ENCODE measurements around the gene PLEKHA7.

PLEKHA7 gene

GRCh38 chr11:16784097-16784496 lies 230.1 kb downstream of the PLEKHA7 start:
- DNase-seq (ENCODE audit: extremely low read depth, low read depth), result no peak
- TF ChIP-seq CTCF (IDR thresholded peaks at IDR 0.05; ENCODE audit: low read depth, low read length, missing control alignments), result no peak
- H3K4me3 ChIP-seq (replicated peaks; ENCODE audit: low read depth, low read length), result no peak overlapping the region

GRCh38 chr11:16783321-16783801 lies 230.9 kb downstream of the PLEKHA7 start:
- no peak for TF ChIP-seq CTCF (IDR thresholded peaks at IDR 0.05; ENCODE audit: low read depth, low read length, missing control alignments)
- no peak for DNase-seq (ENCODE audit: extremely low read depth, low read depth)

GRCh38 chr11:16781936-16782919 lies 232.0 kb downstream of the PLEKHA7 start:
- DNase-seq (ENCODE audit: extremely low read depth, low read depth), result no peak
- no peak overlapping the region for H3K4me3 ChIP-seq (replicated peaks; ENCODE audit: low read depth, low read length)
- no peak for TF ChIP-seq CTCF (IDR thresholded peaks at IDR 0.05; ENCODE audit: low read depth, low read length, missing control alignments)

More at GRCh38 chr11:16783321-16783801, 230.9 kb downstream of the PLEKHA7 start:
- no peak overlapping the region for H3K4me3 ChIP-seq (replicated peaks; ENCODE audit: low read depth, low read length)

GRCh38 chr11:16780698-16781550 lies 233.3 kb downstream of the PLEKHA7 start:
- TF ChIP-seq CTCF (IDR thresholded peaks at IDR 0.05; ENCODE audit: low read depth, low read length, missing control alignments), result no peak
- no peak overlapping the region for H3K4me3 ChIP-seq (replicated peaks; ENCODE audit: low read depth, low read length)
- no peak for DNase-seq (ENCODE audit: extremely low read depth, low read depth)

- no peak for DNase-seq (ENCODE audit: extremely low read depth, low read depth)
- TF ChIP-seq CTCF (IDR thresholded peaks at IDR 0.05; ENCODE audit: low read depth, low read length, missing control alignments), result no peak
- H3K4me3 ChIP-seq (replicated peaks; ENCODE audit: low read depth, low read length), result no peak overlapping the region
These were observed 234.1 kb downstream of the PLEKHA7 start for GRCh38 chr11:16780146-16780545.

GRCh38 chr11:16779436-16779835 lies 234.8 kb downstream of the PLEKHA7 start:
- no peak for DNase-seq (ENCODE audit: extremely low read depth, low read depth)
- no peak overlapping the region for H3K4me3 ChIP-seq (replicated peaks; ENCODE audit: low read depth, low read length)
- TF ChIP-seq CTCF (IDR thresholded peaks at IDR 0.05; ENCODE audit: low read depth, low read length, missing control alignments), result no peak

All from HFF-Myc (cell line).